Adrenal gland (tissue), 5 donors: ENCODE measurements around the gene CR1.

Source experiments
- CTCF ChIP-seq, 6 experiments: fragments of 450-650 bp in 4 of 6; fragments of 200-600 bp in 2 of 6; sonication (generic) in 1 of 6; IDR thresholded peaks; 1 replicate in 5 of 6; 2 replicates in 1 of 6; pipeline versions ENCODE4 v1.5.1 to v1.8.0; 2016 to 2021; ENCODE audit warnings: antibody characterized with exemption in 6 of 6, mild to moderate bottlenecking in 2 of 6, moderate library complexity in 1 of 6
- POLR2A ChIP-seq, 2 donors: fragments of 450-650 bp; IDR thresholded peaks; one replicate each; pipeline ENCODE4 v1.6.1; 2017; ENCODE audit warnings: antibody characterized with exemption in 2 of 2, mild to moderate bottlenecking in 2 of 2, moderate library complexity in 1 of 2
- donor health status: DM: no; HTN: no; CAD: no.

GRCh38 chr1:207651583-207651982 lies 155.6 kb downstream of the CR1 start:
- TF ChIP-seq CTCF (IDR thresholded peaks at IDR 0.05) = no peak
- TF ChIP-seq POLR2A (IDR thresholded peaks at IDR 0.05) = no peak
